HL-60 (cell line): ENCODE results near the gene MYEF2.

ENCODE experiments used
- CTCF ChIP-seq: IDR thresholded peaks from one replicate; pipeline ENCODE4 v1.5.1; 2011; ENCODE audit warnings: low read length, control low read depth, inconsistent platforms; ENCODE audit not compliant: insufficient read depth
- GABPA ChIP-seq: IDR thresholded peaks from 2 replicates; pipeline ENCODE4 v1.6.1; 2012; ENCODE audit warnings: low read depth

DNA sequence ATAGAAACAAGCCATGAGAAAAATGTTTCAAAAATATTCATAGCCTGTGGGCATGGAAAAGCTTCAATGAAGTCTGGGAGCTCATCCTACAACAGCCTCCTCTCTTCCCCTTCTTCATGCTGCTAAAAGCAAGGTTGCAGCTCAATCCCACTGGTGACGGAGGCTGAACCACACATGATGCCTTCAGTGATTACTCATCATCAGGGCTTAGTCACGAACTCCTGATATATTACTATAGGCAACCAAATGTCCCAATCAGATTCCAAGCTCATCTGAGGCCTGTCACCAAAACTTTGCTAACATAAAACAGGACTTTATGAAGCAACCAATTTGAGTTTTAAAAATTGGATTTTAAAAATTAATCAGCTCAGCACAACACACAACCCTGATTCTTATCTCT lies 81.3 kb downstream of the MYEF2 start:
- no peak for TF ChIP-seq GABPA
- no peak for TF ChIP-seq CTCF
